K562 (cell line): ENCODE results near the gene RAB26. TPM values are rescaled to one million over a fixed set of nuclear protein-coding genes. Genes with fewer than 3 reads are reported as not detected.
A peak's percentile ranks its signal among the peaks of the same experiment; 100 is the strongest.
"Not testable (repeated sequence)": the region's sequence is repeated elsewhere in the genome, so short reads cannot be mapped to it uniquely, and the experiment has no call there.

Experiments used
- ATAC-seq: fragments of 200-7000 bp; cut with Tn5 transposase; 3 replicates; pipeline ENCODE4 v1.9.1; 2020; ENCODE audit warnings: moderate library complexity
- BruUV-seq: library from RNA; stranded (reverse); fragments of 400-500 nt; replicated peaks from 2 replicates; lab custom pipeline; 2021; lab: Mats Ljungman, UMichigan
- CTCF ChIA-PET: fragments of 300-600 bp; formaldehyde crosslinking; extraction: SDS; loops from one replicate; lab custom pipeline; 2021; ENCODE audit warnings: low intra/inter-chr PET ratio; lab: Yijun Ruan, JAX
- POLR2A ChIA-PET: fragments of 300-600, 350-650 bp; sonication (Branson Sonifier 250); formaldehyde crosslinking; extraction: SDS; loops from one replicate; lab custom pipeline; 2021; ENCODE audit warnings: antibody characterized with exemption, inconsistent platforms; lab: Yijun Ruan, JAX
- DNase-seq, 4 experiments: peaks; one replicate each; pipeline versions ENCODE4 v3.0.0 to v3.0.0-alpha.2; 2011 to 2018; ENCODE audit warnings: low spot score in 3 of 4, mixed read lengths in 3 of 4; ENCODE audit errors: extremely low read depth in 1 of 4
- FAIRE-seq: peaks from 2 replicates; lab custom pipeline; 2011; peaks lifted over from hg19 to GRCh38; lab: Jason Lieb, UNC
- H2AFZ ChIP-seq: 2 replicates; pipeline ENCODE4 v1.6.0; 2011; ENCODE audit warnings: low read depth, low read length, control low read depth, inconsistent platforms
- H3K27ac ChIP-seq: fragments of 200-600 bp; 3 replicates; pipeline ENCODE4 v1.8.0; 2011; ENCODE audit warnings: low read depth, mild to moderate bottlenecking, control low read depth, inconsistent platforms, low read length, moderate library complexity, mixed read lengths; ENCODE audit errors: extremely low read depth
- H3K27me3 ChIP-seq, 2 experiments: fragments of 300-600 bp in 1 of 2; 2 replicates in 1 of 2; 3 replicates in 1 of 2; pipeline versions ENCODE4 v1.6.0 to v1.8.0; 2011; ENCODE audit warnings: inconsistent platforms in 2 of 2, low read length in 2 of 2, mild to moderate bottlenecking in 1 of 2, mixed read lengths in 1 of 2, moderate library complexity in 1 of 2; ENCODE audit not compliant: control insufficient read depth in 2 of 2, insufficient read depth in 2 of 2
- H3K36me3 ChIP-seq: fragments of 300-600 bp; 3 replicates; pipeline ENCODE4 v1.8.0; 2011; ENCODE audit warnings: mild to moderate bottlenecking, low read length, inconsistent platforms; ENCODE audit not compliant: control insufficient read depth, insufficient read depth
- H3K4me1 ChIP-seq, 2 experiments: fragments of 200-600 bp in 1 of 2; replicated peaks in 1 of 2; 2 replicates in 1 of 2; 3 replicates in 1 of 2; pipeline versions ENCODE4 v1.5.1 to v1.8.0; 2011; ENCODE audit warnings: inconsistent platforms in 2 of 2, low read length in 2 of 2, mild to moderate bottlenecking in 1 of 2, mixed read lengths in 1 of 2, moderate library complexity in 1 of 2; ENCODE audit not compliant: control insufficient read depth in 2 of 2, insufficient read depth in 2 of 2
- H3K4me2 ChIP-seq: 2 replicates; pipeline ENCODE4 v1.6.1; 2011; ENCODE audit warnings: low read length, control low read depth, inconsistent platforms, mixed read lengths; ENCODE audit not compliant: insufficient read depth
- H3K4me3 ChIP-seq: fragments of 200-600 bp; sonication (generic), shearing (Covaris generic); 2 replicates; pipeline ENCODE4 v1.5.1; 2016; ENCODE audit warnings: control low read depth, inconsistent platforms
- H3K79me2 ChIP-seq: fragments of 200-600 bp; 3 replicates; pipeline ENCODE4 v1.8.0; 2011; ENCODE audit warnings: low read length, inconsistent platforms; ENCODE audit not compliant: control insufficient read depth, insufficient read depth
- H3K9ac ChIP-seq, 2 experiments: 2 replicates each; pipeline versions ENCODE4 v1.6.0 to v1.6.1; 2011; ENCODE audit warnings: low read depth in 2 of 2, low read length in 2 of 2, control low read depth in 1 of 2, inconsistent platforms in 1 of 2, mild to moderate bottlenecking in 1 of 2, mixed read lengths in 1 of 2; ENCODE audit not compliant: insufficient read depth in 1 of 2
- H3K9me1 ChIP-seq: one replicate; pipeline ENCODE4 v1.6.0; 2011; ENCODE audit warnings: inconsistent platforms, mild to moderate bottlenecking, low read length, moderate library complexity; ENCODE audit not compliant: control insufficient read depth, insufficient read depth
- H3K9me3 ChIP-seq: replicated peaks from 2 replicates; pipeline ENCODE4 v1.5.1; 2011; ENCODE audit warnings: low read depth, low read length, inconsistent platforms; ENCODE audit not compliant: control insufficient read depth, insufficient read depth
- H4K20me1 ChIP-seq: replicated peaks from 2 replicates; pipeline ENCODE4 v1.6.1; 2011; ENCODE audit warnings: low read length, inconsistent platforms, mixed read lengths; ENCODE audit not compliant: control insufficient read depth, insufficient read depth
- BCOR ChIP-seq: fragments of 450-650 bp; IDR thresholded peaks from 2 replicates; pipeline ENCODE4 v1.6.1; 2016
- ESRRA ChIP-seq: fragments of 450-650 bp; IDR thresholded peaks from 2 replicates; pipeline ENCODE4 v1.6.1; 2014; ENCODE audit warnings: low read depth, mild to moderate bottlenecking, moderate library complexity, borderline replicate concordance
- KDM1A ChIP-seq, 2 experiments: fragments of 450-650 bp; IDR thresholded peaks; 2 replicates each; pipeline ENCODE4 v1.6.1; 2016; ENCODE audit warnings: mild to moderate bottlenecking in 2 of 2
- MAZ ChIP-seq, 2 experiments: fragments of 450-650 bp in 1 of 2; sonication (generic) in 1 of 2; formaldehyde crosslinking; IDR thresholded peaks in 1 of 2; conservative IDR thresholded peaks in 1 of 2; 2 replicates each; pipeline versions ENCODE4 v1.4.0 to v1.5.0; 2020; ENCODE audit warnings: mild to moderate bottlenecking in 1 of 2, missing genetic modification reagents in 1 of 2
- SP1 ChIP-seq: sonication (generic); formaldehyde crosslinking; IDR thresholded peaks from 2 replicates; pipeline ENCODE4 v1.8.1; 2022; ENCODE audit warnings: mild to moderate bottlenecking, missing genetic modification reagents
- WGBS: fragments of 100-300 bp; shearing (Covaris generic); methylation state at CpG from one replicate; pipeline ENCODE4 v1.1.6; 2016; ENCODE audit warnings: low coverage, mixed read lengths; ENCODE audit not compliant: insufficient coverage; ENCODE audit errors: missing lambda C conversion rate; 5-methylcytosine and 5-hydroxymethylcytosine counted together
- in situ Hi-C: fragments of 300-500 bp; cut with MboI; formaldehyde crosslinking; loops from 4 replicates; pipeline ENCODE4 v1.15.0; 2018; ENCODE audit warnings: inconsistent platforms, mixed read lengths
- intact Hi-C: fragments of 100-400 bp; cut with micrococcal nuclease; formaldehyde crosslinking; loops from 2 replicates; pipeline ENCODE4 v1.14.2; 2022
- polyA plus RNA-seq, 8 experiments: library from polyadenylated mRNA; depleted of rRNA in 4 of 8; stranded (reverse) in 5 of 8; unstranded in 3 of 8; fragments of >200 nt; fragmentation: Nextera tagmentation in 2 of 8; fragmentation: Illumina TruSeq in 1 of 8; extraction: Ambion mirVana in 2 of 8; extraction: Trizol in 1 of 8; gene quantifications; 2 replicates each; pipeline versions ENCODE4 v1.2.1 to v1.2.3, GENCODE V29; 2011 to 2014; ENCODE audit warnings: inconsistent platforms in 1 of 8, missing spikeins in 1 of 8
- total RNA-seq, 7 experiments: library from RNA; depleted of rRNA in 6 of 7; stranded (reverse); fragments of >200 nt in 6 of 7; fragmentation: Illumina TruSeq in 2 of 7; extraction: Trizol in 2 of 7; gene quantifications; 2 replicates each; pipeline versions ENCODE4 v1.2.1 to v1.2.3, GENCODE V29; 2011 to 2021; ENCODE audit warnings: low replicate concordance in 1 of 7

RAB26 gene
- total and polyA plus RNA-seq, 9 of the 15 experiments (the other 6 are each of a cell fraction or from before 2014, with no cell fraction given): 0.25 to 6.1 (median 2.1) TPM

DNA sequence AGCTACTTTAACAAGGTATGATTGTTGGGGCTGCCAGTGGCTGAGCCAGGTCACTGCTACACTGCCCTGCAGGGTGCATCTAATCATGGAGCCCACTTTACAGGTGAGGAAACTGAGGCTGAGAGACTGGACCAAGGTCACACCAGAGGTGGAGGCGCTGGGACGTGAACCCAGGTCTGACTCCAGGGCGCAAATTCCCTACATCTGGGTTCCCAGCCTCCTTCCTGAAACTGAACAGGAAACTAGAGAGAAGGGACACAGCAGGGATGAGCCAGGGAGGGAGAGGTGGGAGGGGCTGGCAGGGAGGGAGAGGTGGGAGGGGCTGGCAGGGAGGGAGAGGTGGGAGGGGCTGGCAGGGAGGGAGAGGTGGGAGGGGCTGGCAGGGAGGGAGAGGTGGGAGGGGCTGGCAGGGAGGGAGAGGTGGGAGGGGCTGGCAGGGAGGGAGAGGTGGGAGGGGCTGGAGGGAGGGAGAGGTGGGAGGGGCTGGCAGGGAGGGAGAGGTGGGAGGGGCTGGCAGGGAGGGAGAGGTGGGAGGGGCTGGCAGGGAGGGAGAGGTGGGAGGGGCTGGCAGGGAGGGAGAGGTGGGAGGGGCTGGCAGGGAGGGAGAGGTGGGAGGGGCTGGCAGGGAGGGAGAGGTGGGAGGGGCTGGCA lies 20.7 kb upstream of the RAB26 start:
- intact Hi-C loops, BruUV-seq, H3K9me3 ChIP-seq, H3K27me3 ChIP-seq, in situ Hi-C loops, CTCF ChIA-PET, H4K20me1 ChIP-seq, H2AFZ ChIP-seq, H3K27ac ChIP-seq, POLR2A ChIA-PET, H3K4me3 ChIP-seq, H3K36me3 ChIP-seq, H3K9me1 ChIP-seq, H3K9ac ChIP-seq: not testable (repeated sequence)
- FAIRE-seq (peak; percentile 59), DNase-seq (peak in 1 of 4 experiments; percentile 32), ATAC-seq (peak; percentile 25)
- 10% methylated on average over 3 of the region's 3 CpGs for WGBS
- Histone ChIP-seq H3K4me2 (0 out of 2 replicates have a peak overlapping the region, but pooled peaks have one; percentile 21), H3K79me2 (peaks cover 15% of the 10 kb centered on the region), H3K4me1 (peaks cover 0 to 49% of the 10 kb centered on the region in 2 experiments; a peak in 4 of 5 replicates)
- TF ChIP-seq KDM1A (IDR thresholded peaks at IDR 0.05) (peak in 1 of 2 experiments; percentile 65; a peak in 1 of 4 replicates), SP1 (CRISPR knock-in tag) (0 out of 2 replicates have a peak, but pooled peaks have one; percentile 13), MAZ (CRISPR knock-in tag; conservative IDR thresholded peaks at IDR 0.05 in 1 of 2, IDR thresholded peaks at IDR 0.05 in 1 of 2) (0 out of 4 replicates have a peak, but pooled peaks of 1 of the 2 experiments have one; percentile 13), ESRRA (peak; percentile 70), BCOR (peak; percentile 70)

DNA sequence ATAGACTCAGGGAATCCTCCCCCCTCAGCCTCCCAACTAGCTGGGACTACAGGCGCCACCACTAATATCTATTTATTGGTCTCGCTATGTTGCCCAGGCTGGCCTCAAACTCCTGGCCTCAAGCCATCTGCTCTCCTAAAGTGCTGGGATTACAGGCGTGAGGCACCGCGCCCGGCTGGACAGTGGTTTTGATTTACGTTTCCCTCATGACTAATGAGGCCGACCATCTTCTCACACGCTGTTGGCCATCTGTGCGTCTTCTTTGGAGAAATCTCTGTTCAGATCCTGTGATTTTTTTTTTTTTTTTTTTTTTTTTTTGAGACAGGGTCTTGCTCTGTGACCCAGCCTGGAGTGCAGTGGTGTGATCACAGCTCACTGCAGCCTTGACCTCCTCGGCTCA lies 19.2 kb upstream of the RAB26 start:
- WGBS: 12% methylated on average over 4 of the region's 11 CpGs
- not testable (repeated sequence) for H3K27ac ChIP-seq
- ATAC-seq: peak; percentile 9

DNA sequence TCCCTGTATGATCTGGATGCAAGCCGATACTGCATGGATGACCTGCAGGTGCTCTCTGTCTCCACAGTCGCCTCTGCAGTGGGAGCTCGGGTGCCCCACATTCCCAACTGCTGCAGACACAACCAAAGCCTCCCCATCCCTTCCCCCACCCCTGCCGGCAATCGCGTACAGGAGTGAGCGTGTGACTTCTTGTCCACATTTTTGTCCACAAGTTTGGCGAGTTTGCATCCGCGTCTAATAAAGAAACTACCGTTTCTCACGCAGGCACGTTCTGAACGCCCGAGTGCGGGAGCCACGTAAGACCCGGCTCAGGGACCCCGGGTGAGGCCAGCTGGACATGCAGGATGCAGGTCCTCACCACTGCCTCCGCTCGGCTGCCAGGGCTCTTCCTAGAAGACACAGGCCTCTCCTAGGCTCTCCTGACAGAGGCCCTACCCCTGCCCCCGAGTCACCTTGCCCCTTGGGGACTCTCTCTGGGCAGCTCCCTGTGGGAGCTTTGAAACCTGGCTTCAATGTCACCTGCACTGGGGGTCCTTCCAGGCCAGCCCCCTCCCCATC lies 18.5 kb upstream of the RAB26 start:
- POLR2A ChIA-PET, intact Hi-C loops, BruUV-seq, H3K27ac ChIP-seq, H2AFZ ChIP-seq, H3K27me3 ChIP-seq, H3K4me2 ChIP-seq, H4K20me1 ChIP-seq, H3K4me3 ChIP-seq, H3K9me3 ChIP-seq, in situ Hi-C loops, H3K9ac ChIP-seq, CTCF ChIA-PET, FAIRE-seq, H3K36me3 ChIP-seq, H3K9me1 ChIP-seq, DNase-seq, ATAC-seq: not testable (repeated sequence)
- Histone ChIP-seq H3K4me1 (peaks cover 0 to 41% of the 10 kb centered on the region in 2 experiments; a peak in 4 of 5 replicates), H3K79me2 (peaks cover 15% of the 10 kb centered on the region)
- WGBS: 77% methylated on average over 18 of the region's 22 CpGs

More for the DNA sequence above, 19.2 kb upstream of the RAB26 start:
- H3K4me2 ChIP-seq, H3K9ac ChIP-seq, BruUV-seq, H3K36me3 ChIP-seq, intact Hi-C loops, H3K9me3 ChIP-seq, H4K20me1 ChIP-seq, H3K9me1 ChIP-seq, in situ Hi-C loops, H3K27me3 ChIP-seq, H3K4me3 ChIP-seq, POLR2A ChIA-PET, H2AFZ ChIP-seq, CTCF ChIA-PET, DNase-seq: not testable (repeated sequence)
- H3K79me2 ChIP-seq: peaks cover 15% of the 10 kb centered on the region
- FAIRE-seq: peak; percentile 62
- peaks cover 0 to 48% of the 10 kb centered on the region in 2 experiments; a peak in 4 of 5 replicates for H3K4me1 ChIP-seq
